Medulla oblongata (tissue), 1 donor: Measurements from ENCODE around the gene FST.

Experiments used
- DNase-seq: peaks from one replicate; pipeline ENCODE4 v3.0.0-alpha.2; 2015; ENCODE audit errors: extremely low spot score

Gene FST

GRCh38 chr5:53515988-53516387, 35.6 kb downstream of the FST start:
- DNase-seq = no peak

- DNase-seq = no peak
These were observed 40.4 kb downstream of the FST start for GRCh38 chr5:53520813-53521212.
